GM13977 (cell line): ENCODE data around the gene TIMM17B.

ENCODE experiments used
- DNase-seq: peaks from one replicate; pipeline ENCODE4 v3.0.0; 2012; ENCODE audit warnings: low spot score
- in situ Hi-C: fragments of 300-500 bp; cut with MboI; formaldehyde crosslinking; loops from one replicate; pipeline ENCODE4 v1.12.0; 2022; ENCODE audit warnings: low sequenced_read_pairs, low pct_unique_long_range_greater_than_20kb, mixed read lengths, inconsistent platforms; ENCODE audit not compliant: unreplicated experiment
- TF ChIP-seq, protein P1 (sequence below): IDR thresholded peaks from 2 replicates; pipeline ENCODE4 v1.5.1; 2012; ENCODE audit warnings: mild to moderate bottlenecking, control low read depth; ENCODE audit not compliant: insufficient read depth; ENCODE audit errors: extremely low read depth, missing control alignments

The TIMM17B gene

DNA sequence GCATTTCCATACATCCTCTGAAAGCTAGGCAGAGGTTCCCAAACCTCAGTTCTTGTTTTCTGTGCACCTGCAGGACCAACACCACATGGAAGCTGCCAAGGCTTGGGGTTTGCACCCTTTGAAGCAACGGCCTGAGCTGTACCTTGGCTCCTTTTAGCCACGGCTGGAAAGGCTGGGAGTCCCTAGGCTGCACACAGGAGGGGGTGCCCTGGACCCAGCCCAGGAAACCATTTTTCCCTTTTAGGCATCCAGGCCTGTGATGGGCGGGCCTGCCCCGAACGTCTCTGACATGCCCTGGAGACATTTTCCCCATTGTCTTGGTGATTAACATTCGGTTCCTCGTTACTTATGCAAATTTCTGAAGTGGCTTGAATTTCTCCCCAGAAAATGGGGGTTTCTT lies 44.7 kb downstream of the TIMM17B start:
- TF ChIP-seq, protein P1, sequence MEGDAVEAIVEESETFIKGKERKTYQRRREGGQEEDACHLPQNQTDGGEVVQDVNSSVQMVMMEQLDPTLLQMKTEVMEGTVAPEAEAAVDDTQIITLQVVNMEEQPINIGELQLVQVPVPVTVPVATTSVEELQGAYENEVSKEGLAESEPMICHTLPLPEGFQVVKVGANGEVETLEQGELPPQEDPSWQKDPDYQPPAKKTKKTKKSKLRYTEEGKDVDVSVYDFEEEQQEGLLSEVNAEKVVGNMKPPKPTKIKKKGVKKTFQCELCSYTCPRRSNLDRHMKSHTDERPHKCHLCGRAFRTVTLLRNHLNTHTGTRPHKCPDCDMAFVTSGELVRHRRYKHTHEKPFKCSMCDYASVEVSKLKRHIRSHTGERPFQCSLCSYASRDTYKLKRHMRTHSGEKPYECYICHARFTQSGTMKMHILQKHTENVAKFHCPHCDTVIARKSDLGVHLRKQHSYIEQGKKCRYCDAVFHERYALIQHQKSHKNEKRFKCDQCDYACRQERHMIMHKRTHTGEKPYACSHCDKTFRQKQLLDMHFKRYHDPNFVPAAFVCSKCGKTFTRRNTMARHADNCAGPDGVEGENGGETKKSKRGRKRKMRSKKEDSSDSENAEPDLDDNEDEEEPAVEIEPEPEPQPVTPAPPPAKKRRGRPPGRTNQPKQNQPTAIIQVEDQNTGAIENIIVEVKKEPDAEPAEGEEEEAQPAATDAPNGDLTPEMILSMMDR = no peak
- no peak for DNase-seq
- in situ Hi-C loops = no loop called here

DNA sequence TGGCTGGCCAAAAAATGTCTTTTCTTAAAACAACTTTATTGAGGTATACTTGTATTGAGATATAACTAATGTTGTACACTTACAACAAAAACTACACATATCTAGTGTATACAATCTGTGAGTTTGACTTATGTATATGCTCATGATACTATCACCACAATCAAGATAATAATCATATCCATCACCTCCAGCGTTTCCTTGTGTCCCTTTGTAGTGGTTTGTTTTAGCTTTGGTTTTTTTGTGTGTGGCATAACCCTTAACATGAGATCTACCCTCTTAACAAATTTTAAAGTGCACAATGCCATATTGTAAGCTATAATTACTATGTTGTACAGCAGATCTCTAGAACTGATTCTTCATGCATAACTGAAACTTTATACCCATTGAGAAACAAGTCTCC lies 48.7 kb downstream of the TIMM17B start:
- DNase-seq = no peak
- in situ Hi-C loops = no loop called here
- TF ChIP-seq, protein P1 = no peak
